ENCODE results near the gene SAMM50.

The SAMM50 gene

DNA sequence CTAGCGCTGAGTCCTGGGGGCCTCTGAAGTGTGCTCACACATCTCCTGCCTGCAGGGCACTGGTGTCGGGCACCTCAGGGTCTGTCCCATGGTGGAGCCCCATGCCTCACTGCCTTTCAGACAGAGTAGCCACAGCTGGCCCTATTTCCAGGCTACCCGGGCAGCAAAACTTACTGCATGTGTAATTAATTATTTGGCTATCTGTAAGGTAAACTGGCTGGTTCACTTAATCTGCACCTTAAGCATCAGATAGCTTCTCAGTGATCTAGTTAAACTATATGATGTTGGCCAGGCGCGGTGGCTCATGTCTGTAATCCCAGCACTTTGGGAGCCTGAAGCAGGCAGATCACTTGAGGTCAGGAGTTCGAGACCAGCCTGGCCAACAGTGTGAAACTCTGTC, 26.3 kb upstream of the SAMM50 start:
- Histone ChIP-seq H4K20me1 (peaks cover 0 to 5% (median 0%) of the 10 kb centered on the region in 11 experiments; a peak in 1 of 22 replicates), H3K4me1 (peaks cover 5 to 27% (median 10%) of the 10 kb centered on the region in 10 experiments; a peak in 15 of 20 replicates), H3K27me3 (peaks cover 11 to 16% (median 14%) of the 10 kb centered on the region in 11 experiments; a peak in 20 of 22 replicates), H3K27ac (no peak overlapping the region), H3K9me3 (replicated peaks in 1 of 11) (no peaks in the 10 kb centered on the region), H3K9ac (no peak overlapping the region), H3K4me2 (peak overlapping the region in 6 of 11 experiments; percentile 6 to 75 (median 60); a peak in 7 of 22 replicates), H3K4me3 (no peak overlapping the region), H3K36me3 (no peaks in the 10 kb centered on the region)
- TF ChIP-seq Cebpa-rat (IDR thresholded peaks at IDR 0.05), result no peak

DNA sequence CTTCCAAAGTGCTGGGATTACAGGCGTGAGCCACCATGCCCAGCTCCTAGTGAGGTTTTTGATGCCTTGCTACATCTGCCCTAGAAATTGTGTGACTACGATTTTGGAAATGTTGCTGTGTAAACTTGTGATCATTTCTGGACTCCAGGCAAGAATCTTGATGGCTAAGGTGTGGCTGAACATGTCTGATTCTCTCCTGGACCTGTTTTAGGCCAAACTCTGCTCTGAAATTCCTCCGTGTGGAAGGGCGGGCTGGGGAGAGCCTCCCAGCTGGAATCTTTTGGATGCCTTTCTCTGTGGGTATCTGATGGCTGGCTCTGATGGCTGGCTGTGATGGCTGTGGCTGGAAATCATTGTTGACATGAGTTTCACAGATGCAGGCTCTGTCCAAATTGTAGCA, 23.5 kb upstream of the SAMM50 start:
- Histone ChIP-seq H3K9ac (no peak overlapping the region), H3K36me3 (no peaks in the 10 kb centered on the region), H3K9me3 (replicated peaks in 1 of 11) (no peaks in the 10 kb centered on the region), H4K20me1 (no peaks in the 10 kb centered on the region), H3K27ac (no peak overlapping the region), H3K4me3 (no peak overlapping the region), H3K4me1 (peaks cover 0 to 15% (median 5%) of the 10 kb centered on the region in 10 experiments; a peak in 9 of 20 replicates), H3K27me3 (no peaks in the 10 kb centered on the region), H3K4me2 (no peak overlapping the region)
- TF ChIP-seq Cebpa-rat (IDR thresholded peaks at IDR 0.05), result no peak

DNA sequence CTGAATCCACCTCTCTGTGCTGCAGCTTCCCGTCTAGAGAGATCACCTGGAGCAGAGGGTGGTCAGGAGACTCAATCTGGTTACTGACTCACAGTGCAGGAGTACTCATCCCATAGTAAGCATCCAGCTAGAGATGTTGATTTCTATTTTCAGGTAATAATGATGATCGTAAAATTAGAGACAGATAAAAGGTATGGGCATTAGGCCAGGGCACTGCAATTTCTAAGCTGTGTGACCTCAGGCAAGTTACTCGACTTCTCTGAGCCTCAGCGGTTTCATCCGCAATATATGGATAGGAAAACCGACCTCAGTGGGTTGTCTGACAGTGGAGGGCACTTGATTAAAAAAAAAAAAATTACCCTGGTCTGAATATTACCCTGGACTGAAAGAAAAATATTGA, 13.8 kb upstream of the SAMM50 start:
- Histone ChIP-seq H3K4me3 (no peak overlapping the region), H3K9ac (no peak overlapping the region), H3K27ac (no peak overlapping the region), H3K4me1 (peaks cover 10 to 23% (median 18%) of the 10 kb centered on the region in 10 experiments), H4K20me1 (no peaks in the 10 kb centered on the region), H3K27me3 (no peaks in the 10 kb centered on the region), H3K9me3 (replicated peaks in 1 of 11) (peaks cover 0 to 8% (median 0%) of the 10 kb centered on the region in 11 experiments; a peak in 2 of 22 replicates), H3K4me2 (no peak overlapping the region), H3K36me3 (no peaks in the 10 kb centered on the region)
- TF ChIP-seq Cebpa-rat (IDR thresholded peaks at IDR 0.05), result no peak

DNA sequence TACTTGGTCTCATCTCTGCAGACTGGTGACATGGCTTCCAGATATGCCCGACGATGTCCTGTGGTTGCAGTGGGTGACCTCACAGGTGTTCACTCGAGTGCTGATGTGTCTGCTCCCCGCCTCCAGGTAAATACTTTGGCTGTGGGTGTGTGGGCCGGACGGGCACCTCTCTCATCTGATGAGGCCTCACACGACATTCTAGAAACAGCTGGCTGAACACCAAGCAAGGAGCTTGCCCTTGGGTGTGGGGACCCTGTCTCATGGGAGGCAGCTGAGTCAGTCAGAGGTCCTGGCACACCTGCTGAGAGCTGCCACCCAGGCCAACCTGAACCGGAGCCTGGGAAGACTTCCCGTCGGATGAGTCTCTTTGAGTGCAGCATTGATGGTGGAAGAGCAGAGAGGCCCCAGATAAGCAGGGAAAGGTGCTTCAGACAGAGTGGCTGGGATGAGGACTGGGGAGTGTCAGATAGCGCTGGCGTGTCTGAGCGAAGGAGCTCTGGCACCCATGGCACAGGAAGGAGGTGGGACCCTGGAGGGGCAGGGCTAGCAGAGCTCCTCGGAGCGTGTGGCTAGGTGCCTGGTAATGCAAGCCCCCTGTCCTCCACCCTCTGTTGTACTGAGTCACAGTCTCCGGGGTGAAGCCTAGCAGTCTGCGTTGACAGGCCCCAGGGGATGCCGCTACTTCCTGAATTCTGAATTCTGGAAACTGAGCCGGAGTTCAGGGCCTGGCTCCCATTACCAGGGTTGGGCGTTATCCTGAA, 10.4 kb upstream of the SAMM50 start:
- H3K9ac ChIP-seq, result no peak overlapping the region; a peak in 1 of 22 replicates
- H3K36me3 ChIP-seq, result no peaks in the 10 kb centered on the region
- H3K27me3 ChIP-seq, result no peaks in the 10 kb centered on the region

DNA sequence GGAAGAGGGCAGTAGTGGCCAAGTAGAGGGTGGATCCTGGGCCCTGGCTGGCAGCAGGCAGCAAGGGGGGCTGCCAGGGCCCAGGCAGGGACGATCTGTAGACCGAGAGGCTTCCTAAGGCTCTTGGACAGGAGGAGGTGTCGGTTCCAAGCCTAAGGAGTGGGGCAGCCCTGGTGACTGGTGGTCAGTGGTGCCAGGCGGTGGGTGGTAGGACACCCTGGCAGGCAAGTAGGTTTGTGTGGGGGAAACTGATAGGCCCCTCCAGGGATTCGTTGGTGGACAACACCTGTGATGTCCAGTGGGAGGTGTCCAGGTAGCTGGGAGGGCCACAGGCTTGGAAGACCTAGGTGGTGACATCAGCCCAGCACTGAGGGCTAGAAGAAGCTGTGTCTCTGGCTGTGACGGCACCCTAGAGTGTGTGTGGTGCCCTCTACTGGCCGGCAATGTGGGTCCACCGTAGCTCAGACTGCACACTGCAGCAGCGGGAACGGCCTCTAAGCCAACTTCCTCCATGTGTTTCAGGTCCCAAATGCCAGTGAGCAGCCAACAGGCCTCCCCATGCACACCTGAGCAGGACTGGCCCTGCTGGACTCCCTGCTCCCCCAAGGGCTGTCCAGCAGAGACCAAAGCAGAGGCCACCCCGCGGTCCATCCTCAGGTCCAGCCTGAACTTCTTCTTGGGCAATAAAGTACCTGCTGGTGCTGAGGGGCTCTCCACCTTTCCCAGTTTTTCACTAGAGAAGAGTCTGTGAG, 9.4 kb upstream of the SAMM50 start:
- H3K27me3 ChIP-seq, result no peaks in the 10 kb centered on the region
- H3K4me1 ChIP-seq, result peaks cover 10 to 24% (median 18%) of the 10 kb centered on the region in 10 experiments
- no peak overlapping the region; a peak in 1 of 22 replicates for H3K9ac ChIP-seq
- TF ChIP-seq Cebpa-rat (IDR thresholded peaks at IDR 0.05), result no peak
- peak overlapping the region; percentile 6 to 80 (median 54); a peak in 19 of 22 replicates for H3K4me2 ChIP-seq
- no peaks in the 10 kb centered on the region for H3K36me3 ChIP-seq
- H3K27ac ChIP-seq, result peak overlapping the region in 2 of 11 experiments; percentile 26 to 31; a peak in 2 of 22 replicates
- H3K4me3 ChIP-seq, result no peak overlapping the region
- no peaks in the 10 kb centered on the region for H4K20me1 ChIP-seq
- H3K9me3 ChIP-seq (replicated peaks in 1 of 11), result peaks cover 0 to 8% (median 0%) of the 10 kb centered on the region in 11 experiments; a peak in 2 of 22 replicates

More for the DNA sequence above, 10.4 kb upstream of the SAMM50 start:
- H3K4me2 ChIP-seq, result peak overlapping the region; percentile 6 to 80 (median 54); a peak in 19 of 22 replicates
- H3K27ac ChIP-seq, result peak overlapping the region in 3 of 11 experiments; percentile 25 to 31 (median 26); a peak in 3 of 22 replicates
- peaks cover 10 to 24% (median 18%) of the 10 kb centered on the region in 10 experiments for H3K4me1 ChIP-seq
- TF ChIP-seq Cebpa-rat (IDR thresholded peaks at IDR 0.05), result no peak
- H3K9me3 ChIP-seq (replicated peaks in 1 of 11), result peaks cover 0 to 8% (median 0%) of the 10 kb centered on the region in 11 experiments; a peak in 2 of 22 replicates
- no peaks in the 10 kb centered on the region for H4K20me1 ChIP-seq
- H3K4me3 ChIP-seq, result no peak overlapping the region

DNA sequence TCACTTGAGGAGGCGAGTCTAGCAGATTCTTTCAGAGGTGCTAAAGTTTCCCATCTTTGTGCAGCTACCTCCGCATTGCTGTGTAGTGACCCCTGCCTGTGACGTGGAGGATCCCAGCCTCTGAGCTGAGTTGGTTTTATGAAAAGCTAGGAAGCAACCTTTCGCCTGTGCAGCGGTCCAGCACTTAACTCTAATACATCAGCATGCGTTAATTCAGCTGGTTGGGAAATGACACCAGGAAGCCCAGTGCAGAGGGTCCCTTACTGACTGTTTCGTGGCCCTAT, 8.9 kb upstream of the SAMM50 start:
- no peak for TF ChIP-seq Cebpa-rat (IDR thresholded peaks at IDR 0.05)
- Histone ChIP-seq H3K9me3 (replicated peaks in 1 of 11) (peaks cover 0 to 8% (median 0%) of the 10 kb centered on the region in 11 experiments; a peak in 2 of 22 replicates), H4K20me1 (no peaks in the 10 kb centered on the region), H3K27me3 (no peaks in the 10 kb centered on the region), H3K4me2 (0 out of 22 replicates have a peak overlapping the region, but pooled peaks of 1 of the 11 experiments have one; percentile 47), H3K9ac (no peak overlapping the region), H3K4me3 (no peak overlapping the region), H3K27ac (no peak overlapping the region), H3K4me1 (peaks cover 10 to 24% (median 18%) of the 10 kb centered on the region in 10 experiments), H3K36me3 (no peaks in the 10 kb centered on the region)

DNA sequence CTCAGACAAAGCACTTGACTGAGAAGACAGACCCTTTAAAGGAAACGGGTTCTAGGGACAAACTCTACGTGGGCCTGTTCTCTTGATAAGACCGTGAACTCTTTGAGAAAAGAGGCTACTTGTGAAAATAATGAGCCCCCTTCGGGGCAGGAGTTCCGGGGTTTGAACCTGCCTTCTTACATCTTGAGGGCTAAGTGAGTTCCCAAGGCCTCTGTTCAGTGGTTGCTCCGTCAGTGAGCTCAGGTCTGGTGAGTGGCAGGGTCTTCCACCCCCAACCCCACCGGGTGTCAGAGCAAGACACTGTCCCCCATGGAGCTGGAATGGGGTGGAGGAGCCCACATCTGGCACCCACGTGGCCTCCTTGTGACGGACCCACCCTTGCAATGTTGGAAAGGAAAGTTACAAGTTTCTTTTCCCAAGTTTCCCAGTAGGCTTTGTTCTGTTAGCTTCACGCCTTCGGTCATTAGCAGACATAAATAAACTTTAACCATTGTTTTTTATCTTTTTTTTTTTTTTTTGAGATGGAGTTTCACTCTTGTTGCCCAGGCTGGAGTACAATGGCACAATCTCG, 6.3 kb upstream of the SAMM50 start:
- Histone ChIP-seq H3K4me1 (peaks cover 12 to 25% (median 20%) of the 10 kb centered on the region in 10 experiments), H3K9ac (no peak overlapping the region), H3K4me3 (no peak overlapping the region), H3K9me3 (replicated peaks in 1 of 11) (no peaks in the 10 kb centered on the region), H3K27ac (no peak overlapping the region), H3K27me3 (no peaks in the 10 kb centered on the region; a peak in 1 of 22 replicates), H3K4me2 (no peak overlapping the region), H3K36me3 (no peaks in the 10 kb centered on the region), H4K20me1 (no peaks in the 10 kb centered on the region)
- no peak for TF ChIP-seq Cebpa-rat (IDR thresholded peaks at IDR 0.05)

DNA sequence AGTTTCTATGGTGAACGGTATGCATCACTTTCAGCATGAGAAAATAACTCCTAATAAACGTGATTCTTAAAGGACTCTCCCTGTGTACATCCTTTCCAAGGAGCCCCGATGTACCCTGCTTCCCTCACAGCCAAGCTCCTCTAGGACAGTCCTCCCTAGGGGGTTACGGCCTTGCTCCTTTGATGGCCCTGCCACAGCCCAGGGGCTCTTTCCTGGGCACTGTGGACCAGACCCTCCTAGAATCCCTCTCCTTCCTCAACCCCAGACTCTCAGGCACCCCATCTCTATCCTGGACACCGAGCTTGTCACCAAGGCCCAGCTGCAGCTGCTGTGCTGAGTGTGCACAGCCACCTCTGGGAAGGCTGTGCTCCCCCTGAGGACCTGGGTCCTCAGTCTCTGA, 3.9 kb upstream of the SAMM50 start:
- Histone ChIP-seq H3K27ac (no peak overlapping the region), H3K9ac (no peak overlapping the region), H3K36me3 (no peaks in the 10 kb centered on the region), H3K9me3 (replicated peaks in 1 of 11) (no peaks in the 10 kb centered on the region), H3K4me2 (no peak overlapping the region), H3K27me3 (no peaks in the 10 kb centered on the region; a peak in 1 of 22 replicates), H3K4me1 (peaks cover 12 to 22% (median 16%) of the 10 kb centered on the region in 10 experiments), H4K20me1 (peaks cover 0 to 2% (median 0%) of the 10 kb centered on the region in 11 experiments; a peak in 1 of 22 replicates), H3K4me3 (no peak overlapping the region)
- TF ChIP-seq Cebpa-rat (IDR thresholded peaks at IDR 0.05), result no peak

DNA sequence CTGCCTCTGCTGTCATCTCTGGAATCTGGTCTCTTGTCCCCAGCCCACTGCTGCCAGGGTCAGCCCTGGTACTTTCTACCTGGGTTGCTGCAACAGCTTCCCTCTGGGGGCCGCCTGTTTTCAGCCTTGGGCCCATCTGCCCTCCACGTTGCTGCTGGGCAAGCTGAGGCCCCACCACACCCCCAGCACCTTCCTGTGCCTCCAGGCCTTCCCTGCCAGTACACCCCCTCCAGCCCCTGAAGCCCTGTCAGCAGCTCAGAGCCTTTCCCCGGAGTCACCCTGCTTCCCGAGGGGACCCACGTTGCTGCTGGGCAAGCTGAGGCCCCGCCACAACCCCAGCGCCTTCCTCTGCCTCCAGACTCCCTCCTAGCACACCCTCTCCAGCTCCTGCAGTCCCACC, 3.3 kb upstream of the SAMM50 start:
- H3K9me3 ChIP-seq (replicated peaks in 1 of 11), result no peaks in the 10 kb centered on the region
- no peaks in the 10 kb centered on the region; a peak in 1 of 22 replicates for H3K27me3 ChIP-seq
- no peak overlapping the region for H3K4me2 ChIP-seq
- no peak overlapping the region for H3K4me3 ChIP-seq
- H4K20me1 ChIP-seq, result peaks cover 0 to 7% (median 0%) of the 10 kb centered on the region in 11 experiments; a peak in 2 of 22 replicates
- no peak overlapping the region for H3K9ac ChIP-seq
- TF ChIP-seq Cebpa-rat (IDR thresholded peaks at IDR 0.05), result no peak
- H3K36me3 ChIP-seq, result peaks cover 0 to 3% (median 0%) of the 10 kb centered on the region in 11 experiments; a peak in 1 of 22 replicates
- H3K4me1 ChIP-seq, result peaks cover 18 to 27% (median 22%) of the 10 kb centered on the region in 10 experiments
- no peak overlapping the region for H3K27ac ChIP-seq
